Measurements from ENCODE around the gene CAV2. TPM values are rescaled to one million over a fixed set of nuclear protein-coding genes. Genes with fewer than 3 reads are reported as not detected.

CAV2 gene
- polyA plus RNA-seq, 1 of the 3 experiments (the other 2 are of a cell fraction), result 182 TPM

DNA sequence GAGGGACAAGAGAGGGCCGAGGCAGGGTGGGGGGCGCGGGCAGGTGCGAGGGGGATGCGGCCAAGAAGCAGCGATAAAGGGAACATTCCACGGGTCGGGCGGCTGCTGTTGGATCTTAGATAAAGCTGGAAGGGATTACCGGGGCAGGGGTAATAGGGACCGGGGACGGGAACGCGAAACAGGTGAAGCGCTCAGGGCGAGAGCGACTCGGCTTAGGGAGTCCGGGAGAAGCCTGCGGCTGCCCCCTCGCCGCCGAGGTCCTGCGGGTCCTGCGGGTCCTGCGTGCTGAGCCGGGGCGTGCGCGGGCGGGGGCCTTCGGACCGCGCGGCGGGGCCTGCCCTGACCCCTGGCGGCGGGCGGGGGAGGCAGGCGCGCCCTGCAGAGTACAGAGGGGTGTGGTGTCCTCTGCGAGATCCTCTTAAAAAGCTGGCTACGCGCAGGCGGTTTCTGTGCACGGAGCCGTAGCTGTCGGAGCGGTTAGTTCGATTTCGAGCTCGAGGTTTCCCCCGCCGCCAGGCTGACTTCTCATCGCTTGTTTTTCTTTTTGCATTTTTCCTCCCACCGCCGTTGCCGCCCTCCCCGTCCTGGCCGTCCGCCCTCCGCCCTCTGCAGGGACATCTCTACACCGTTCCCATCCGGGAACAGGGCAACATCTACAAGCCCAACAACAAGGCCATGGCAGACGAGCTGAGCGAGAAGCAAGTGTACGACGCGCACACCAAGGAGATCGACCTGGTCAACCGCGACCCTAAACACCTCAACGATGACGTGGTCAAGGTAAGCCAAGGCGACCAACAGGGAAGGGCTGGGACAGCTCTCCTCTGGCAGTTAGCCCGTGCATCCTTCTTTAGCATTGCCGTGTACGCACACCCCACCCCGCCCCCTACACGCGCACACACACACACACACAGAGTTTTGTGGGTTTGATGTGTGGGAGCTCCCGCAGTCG is 26.6 kb downstream of the CAV2 start:
- Histone ChIP-seq H3K27me3 (ENCODE audit: insufficient read depth) (no peaks in the 10 kb centered on the region), H3K4me1 (ENCODE audit: control insufficient read depth in 1 of 2, insufficient read depth in 2 of 2, low read depth in 1 of 2, low read length in 1 of 2) (peaks cover 4 to 48% of the 10 kb centered on the region in 2 experiments), H3K79me2 (ENCODE audit: insufficient read depth) (peaks cover 64% of the 10 kb centered on the region), H2AFZ (ENCODE audit: low read depth) (no peak overlapping the region), H3K27ac (ENCODE audit: low read depth in 2 of 2, low read length in 1 of 2) (peak overlapping the region; percentile 91 to 99), H3K9me3 (no peaks in the 10 kb centered on the region), H3K9me2 (no peaks in the 10 kb centered on the region), H3K4me2 (peak overlapping the region; percentile 90), H4K20me1 (ENCODE audit: insufficient read depth) (peaks cover 24% of the 10 kb centered on the region), H3K4me3 (ENCODE audit: low read depth in 2 of 2, low read length in 1 of 2) (peak overlapping the region; percentile 57 to 84), H3K36me3 (replicated peaks in 1 of 2; ENCODE audit: control insufficient read depth in 1 of 2, insufficient read depth in 2 of 2, low read length in 1 of 2) (peaks cover 39 to 43% of the 10 kb centered on the region in 2 experiments), H3F3A (replicated peaks; ENCODE audit: insufficient read depth) (peaks cover 68% of the 10 kb centered on the region), H3K9ac (peak overlapping the region; percentile 100)
- ChIA-PET CTCF (interaction anchor here (0.5 to 3.1 kb wide), 39 partner anchors 10 to 374 kb away, joined by 3 to 18 read pairs (median 4); partner anchors contain the start of gene CAV2), POLR2A (no interaction called here)
- WGBS (ENCODE audit: low lambda C conversion rate), result 1% methylated on average over 67 of the region's 83 CpGs
- peak; percentile 90 for DNase-seq
- 0 out of 2 replicates have a peak, but pooled peaks have one; percentile 18 for TF ChIP-seq NFIC (IDR thresholded peaks at IDR 0.05; ENCODE audit: borderline replicate concordance)
- TF ChIP-seq, protein P1, sequence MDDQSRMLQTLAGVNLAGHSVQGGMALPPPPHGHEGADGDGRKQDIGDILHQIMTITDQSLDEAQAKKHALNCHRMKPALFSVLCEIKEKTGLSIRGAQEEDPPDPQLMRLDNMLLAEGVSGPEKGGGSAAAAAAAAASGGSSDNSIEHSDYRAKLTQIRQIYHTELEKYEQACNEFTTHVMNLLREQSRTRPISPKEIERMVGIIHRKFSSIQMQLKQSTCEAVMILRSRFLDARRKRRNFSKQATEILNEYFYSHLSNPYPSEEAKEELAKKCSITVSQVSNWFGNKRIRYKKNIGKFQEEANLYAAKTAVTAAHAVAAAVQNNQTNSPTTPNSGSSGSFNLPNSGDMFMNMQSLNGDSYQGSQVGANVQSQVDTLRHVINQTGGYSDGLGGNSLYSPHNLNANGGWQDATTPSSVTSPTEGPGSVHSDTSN (IDR thresholded peaks at IDR 0.05), result no peak
- TF ChIP-seq SMC3 (IDR thresholded peaks at IDR 0.05; ENCODE audit: low read depth, low read length), result peak; percentile 79
- no peak for TF ChIP-seq TEAD4 (IDR thresholded peaks at IDR 0.05; ENCODE audit: borderline replicate concordance, insufficient read depth)
- TF ChIP-seq GATA2 (CRISPR knock-in tag; IDR thresholded peaks at IDR 0.05), result no peak
- peak; percentile 71; the same call in 1 of the 2 replicates for TF ChIP-seq POLR2AphosphoS5 (IDR thresholded peaks at IDR 0.05; ENCODE audit: low read depth, low read length)
- TF ChIP-seq NRF1 (IDR thresholded peaks at IDR 0.05; ENCODE audit: low read depth, low read length), result peak; percentile 46
- peak; percentile 48; the same call in 1 of the 2 replicates for TF ChIP-seq RAD21 (IDR thresholded peaks at IDR 0.05; ENCODE audit: low read length)
- TF ChIP-seq, protein P2, sequence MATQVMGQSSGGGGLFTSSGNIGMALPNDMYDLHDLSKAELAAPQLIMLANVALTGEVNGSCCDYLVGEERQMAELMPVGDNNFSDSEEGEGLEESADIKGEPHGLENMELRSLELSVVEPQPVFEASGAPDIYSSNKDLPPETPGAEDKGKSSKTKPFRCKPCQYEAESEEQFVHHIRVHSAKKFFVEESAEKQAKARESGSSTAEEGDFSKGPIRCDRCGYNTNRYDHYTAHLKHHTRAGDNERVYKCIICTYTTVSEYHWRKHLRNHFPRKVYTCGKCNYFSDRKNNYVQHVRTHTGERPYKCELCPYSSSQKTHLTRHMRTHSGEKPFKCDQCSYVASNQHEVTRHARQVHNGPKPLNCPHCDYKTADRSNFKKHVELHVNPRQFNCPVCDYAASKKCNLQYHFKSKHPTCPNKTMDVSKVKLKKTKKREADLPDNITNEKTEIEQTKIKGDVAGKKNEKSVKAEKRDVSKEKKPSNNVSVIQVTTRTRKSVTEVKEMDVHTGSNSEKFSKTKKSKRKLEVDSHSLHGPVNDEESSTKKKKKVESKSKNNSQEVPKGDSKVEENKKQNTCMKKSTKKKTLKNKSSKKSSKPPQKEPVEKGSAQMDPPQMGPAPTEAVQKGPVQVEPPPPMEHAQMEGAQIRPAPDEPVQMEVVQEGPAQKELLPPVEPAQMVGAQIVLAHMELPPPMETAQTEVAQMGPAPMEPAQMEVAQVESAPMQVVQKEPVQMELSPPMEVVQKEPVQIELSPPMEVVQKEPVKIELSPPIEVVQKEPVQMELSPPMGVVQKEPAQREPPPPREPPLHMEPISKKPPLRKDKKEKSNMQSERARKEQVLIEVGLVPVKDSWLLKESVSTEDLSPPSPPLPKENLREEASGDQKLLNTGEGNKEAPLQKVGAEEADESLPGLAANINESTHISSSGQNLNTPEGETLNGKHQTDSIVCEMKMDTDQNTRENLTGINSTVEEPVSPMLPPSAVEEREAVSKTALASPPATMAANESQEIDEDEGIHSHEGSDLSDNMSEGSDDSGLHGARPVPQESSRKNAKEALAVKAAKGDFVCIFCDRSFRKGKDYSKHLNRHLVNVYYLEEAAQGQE (IDR thresholded peaks at IDR 0.05; ENCODE audit: low read depth, low read length), result peak; percentile 63
- TF ChIP-seq SIN3A (IDR thresholded peaks at IDR 0.05; ENCODE audit: borderline replicate concordance, low read depth, low read length), result peak; percentile 85; the same call in 1 of the 2 replicates
- no peak for TF ChIP-seq IRF3 (IDR thresholded peaks at IDR 0.05; ENCODE audit: low read depth, low read length)
- TF ChIP-seq GABPA (IDR thresholded peaks at IDR 0.05; ENCODE audit: low read depth), result no peak
- TF ChIP-seq RCOR1 (IDR thresholded peaks at IDR 0.05; ENCODE audit: low read length), result no peak
- no peak for TF ChIP-seq RFX5 (IDR thresholded peaks at IDR 0.05; ENCODE audit: low read length)
- no peak for TF ChIP-seq ELF1 (IDR thresholded peaks at IDR 0.05)
- TF ChIP-seq, protein P3, sequence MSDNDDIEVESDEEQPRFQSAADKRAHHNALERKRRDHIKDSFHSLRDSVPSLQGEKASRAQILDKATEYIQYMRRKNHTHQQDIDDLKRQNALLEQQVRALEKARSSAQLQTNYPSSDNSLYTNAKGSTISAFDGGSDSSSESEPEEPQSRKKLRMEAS (IDR thresholded peaks at IDR 0.05; ENCODE audit: low read depth), result peak; percentile 57; the same call in 1 of the 2 replicates
- TF ChIP-seq JUND (IDR thresholded peaks at IDR 0.05), result no peak
- TF ChIP-seq TAF1 (IDR thresholded peaks at IDR 0.05; ENCODE audit: borderline replicate concordance, low read depth, low read length), result peak; percentile 77; the same call in 1 of the 2 replicates
- peak; percentile 95 for TF ChIP-seq CTCF (IDR thresholded peaks at IDR 0.05)
- TF ChIP-seq RXRA (IDR thresholded peaks at IDR 0.05; ENCODE audit: borderline replicate concordance, low read depth), result no peak

Data from SK-N-SH (cell line).